Heart left ventricle (tissue), 13 donors: Measurements from ENCODE around the gene ARL6.

Experiments
- POLR2A ChIP-seq, 2 donors: fragments of 450-650 bp; IDR thresholded peaks; one replicate each; pipeline ENCODE4 v1.6.1; 2017; ENCODE audit warnings: antibody characterized with exemption in 2 of 2, mild to moderate bottlenecking in 2 of 2, moderate library complexity in 2 of 2
- TF ChIP-seq, protein P1 (sequence below), 12 donors: fragments of 200-600 bp; sonication (generic) in 4 of 12; IDR thresholded peaks; one replicate each; pipeline versions ENCODE4 v1.5.0 to v1.8.0; 2018 to 2022; ENCODE audit warnings: antibody characterized with exemption in 12 of 12, mild to moderate bottlenecking in 5 of 12
- donor health status: ischemic (EF 13 %, LVEDD 7.1; RV severe dilation, severe dysfunction).
- donor health status: DM: no; HTN: yes; CAD: no.
- donor health status: DM: no; HTN: no; CAD: no.
- donor health status: ischemic (EF 25% LVEDD 6.9; RV normal size, moderate dysfunction).
- donor health status: ischemic (EF 25% LVEDD 5.7; RV mildly dilated, moderate dysfunction).
- donor health status: ischemic (EF 35%, LVEDD 5.7; RV mildly dilated, moderate dysfunction).
- donor health status: nonischemic (EF 11% LVEDD 7.7; RV severe dilation, severe dysfunction).
- donor health status: DM: yes; HTN: yes; CAD: no.
- donor health status: PGD.
- donor health status: ischemic (EF 29% LVEDD 5.4; RV normal size, mild dysfunction).
- donor health status: nonischemic (EF 23%, LVEDD 6.1; RV moderate dilation, normal function).

DNA sequence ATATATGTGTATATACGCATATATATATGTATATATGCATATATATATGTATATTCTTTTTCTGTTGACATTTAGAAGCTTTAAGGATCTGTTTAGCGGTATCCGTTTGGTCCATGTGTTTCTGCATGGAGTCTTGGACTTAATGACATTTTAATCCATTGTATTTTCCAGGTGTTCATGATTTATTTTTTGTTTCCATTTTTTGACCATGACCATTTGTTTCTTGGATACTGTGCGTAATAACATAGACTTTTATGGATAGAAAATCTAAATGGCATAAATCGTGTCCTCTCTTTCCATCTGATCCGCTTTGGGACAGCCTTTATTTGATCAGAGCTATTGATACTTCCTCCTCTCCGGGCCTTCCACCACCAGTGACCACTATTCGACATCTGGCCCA is 76.7 kb downstream of the ARL6 start:
- TF ChIP-seq POLR2A (IDR thresholded peaks at IDR 0.05), result no peak
- TF ChIP-seq, protein P1, sequence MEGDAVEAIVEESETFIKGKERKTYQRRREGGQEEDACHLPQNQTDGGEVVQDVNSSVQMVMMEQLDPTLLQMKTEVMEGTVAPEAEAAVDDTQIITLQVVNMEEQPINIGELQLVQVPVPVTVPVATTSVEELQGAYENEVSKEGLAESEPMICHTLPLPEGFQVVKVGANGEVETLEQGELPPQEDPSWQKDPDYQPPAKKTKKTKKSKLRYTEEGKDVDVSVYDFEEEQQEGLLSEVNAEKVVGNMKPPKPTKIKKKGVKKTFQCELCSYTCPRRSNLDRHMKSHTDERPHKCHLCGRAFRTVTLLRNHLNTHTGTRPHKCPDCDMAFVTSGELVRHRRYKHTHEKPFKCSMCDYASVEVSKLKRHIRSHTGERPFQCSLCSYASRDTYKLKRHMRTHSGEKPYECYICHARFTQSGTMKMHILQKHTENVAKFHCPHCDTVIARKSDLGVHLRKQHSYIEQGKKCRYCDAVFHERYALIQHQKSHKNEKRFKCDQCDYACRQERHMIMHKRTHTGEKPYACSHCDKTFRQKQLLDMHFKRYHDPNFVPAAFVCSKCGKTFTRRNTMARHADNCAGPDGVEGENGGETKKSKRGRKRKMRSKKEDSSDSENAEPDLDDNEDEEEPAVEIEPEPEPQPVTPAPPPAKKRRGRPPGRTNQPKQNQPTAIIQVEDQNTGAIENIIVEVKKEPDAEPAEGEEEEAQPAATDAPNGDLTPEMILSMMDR (IDR thresholded peaks at IDR 0.05), result no peak
